GM18526 (cell line): ENCODE data around the gene FOSL2.

Experiments
- POLR2A ChIP-seq: IDR thresholded peaks from 3 replicates; pipeline ENCODE4 v1.6.1; 2011; ENCODE audit not compliant: insufficient read length; ENCODE audit errors: extremely low read depth

The FOSL2 gene

GRCh38 chr2:28434600-28434989, 41.9 kb downstream of the FOSL2 start:
- no peak for TF ChIP-seq POLR2A

DNA sequence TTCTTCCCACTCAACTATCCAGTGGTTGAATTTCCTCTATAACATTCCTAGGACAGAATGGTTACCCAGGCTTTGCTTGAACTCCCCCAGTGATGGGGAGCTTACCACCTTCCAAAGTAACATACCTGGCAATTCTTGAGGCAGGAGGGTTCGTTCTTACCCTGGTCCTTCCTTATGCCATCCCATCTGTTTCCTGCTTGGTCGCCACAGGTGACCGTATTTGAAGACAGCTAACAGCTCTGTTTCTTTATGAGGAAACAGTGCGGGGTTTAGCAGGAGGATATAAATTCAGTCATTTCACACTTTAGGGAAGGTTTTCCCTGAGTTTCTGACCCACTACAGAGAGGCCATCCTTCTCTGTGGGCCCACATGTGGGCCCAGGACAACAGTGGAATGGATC, 42.6 kb downstream of the FOSL2 start:
- no peak for TF ChIP-seq POLR2A

DNA sequence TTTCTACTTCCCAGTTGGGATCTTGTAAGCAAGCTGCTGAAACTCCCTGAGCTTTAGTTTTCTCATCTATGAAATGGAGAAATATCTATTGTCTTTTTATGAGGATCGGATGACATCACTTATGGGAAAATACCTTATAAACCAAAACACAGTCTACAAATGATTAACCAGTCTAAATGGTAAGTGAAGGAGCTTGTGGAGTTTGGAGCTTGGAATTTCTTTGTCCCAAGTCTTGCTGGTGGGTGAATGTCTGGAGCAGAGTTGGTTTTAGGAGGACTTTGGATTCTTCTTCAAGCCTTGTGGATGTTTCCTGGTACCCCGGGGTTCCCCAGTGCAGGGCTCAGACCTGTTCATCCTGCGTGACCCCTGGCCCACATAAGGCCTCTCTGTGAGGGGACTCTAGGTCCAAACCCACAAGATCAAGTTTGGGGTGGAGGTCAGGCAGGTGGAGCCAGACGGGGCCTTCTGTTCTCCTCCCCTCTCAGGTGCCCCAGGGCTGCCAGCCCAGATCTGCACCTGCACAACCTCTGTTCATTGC, 43.2 kb downstream of the FOSL2 start:
- TF ChIP-seq POLR2A, result no peak

DNA sequence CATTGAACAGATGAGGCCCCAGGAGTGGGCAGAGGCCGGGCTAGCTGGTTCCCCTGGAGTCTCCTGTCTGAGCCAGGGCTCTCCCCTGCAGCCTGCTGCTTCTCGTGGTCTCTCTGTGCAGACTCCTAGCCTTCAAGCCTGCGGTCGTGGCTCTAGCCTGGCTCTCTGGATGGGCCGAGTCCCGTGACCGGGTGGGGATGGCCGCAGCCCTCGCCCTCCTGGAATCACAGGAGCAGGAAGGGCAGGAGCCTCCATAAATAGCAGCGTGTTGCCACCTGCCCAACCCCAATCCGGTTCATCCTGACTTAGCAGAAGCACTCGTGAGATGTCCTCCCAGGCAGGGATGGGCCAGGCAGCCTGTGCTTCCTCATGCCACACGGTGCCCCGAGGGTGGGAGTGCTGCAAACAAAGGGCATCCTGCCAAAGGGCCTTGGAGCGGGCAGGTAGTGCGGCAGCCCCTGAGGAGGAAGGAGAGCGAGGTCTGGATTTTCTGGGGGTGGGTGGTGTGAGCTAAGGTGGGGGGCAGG, 43.9 kb downstream of the FOSL2 start:
- TF ChIP-seq POLR2A, result no peak

- TF ChIP-seq POLR2A, result no peak
Measured at GRCh38 chr2:28437149-28437835, 44.6 kb downstream of the FOSL2 start.

DNA sequence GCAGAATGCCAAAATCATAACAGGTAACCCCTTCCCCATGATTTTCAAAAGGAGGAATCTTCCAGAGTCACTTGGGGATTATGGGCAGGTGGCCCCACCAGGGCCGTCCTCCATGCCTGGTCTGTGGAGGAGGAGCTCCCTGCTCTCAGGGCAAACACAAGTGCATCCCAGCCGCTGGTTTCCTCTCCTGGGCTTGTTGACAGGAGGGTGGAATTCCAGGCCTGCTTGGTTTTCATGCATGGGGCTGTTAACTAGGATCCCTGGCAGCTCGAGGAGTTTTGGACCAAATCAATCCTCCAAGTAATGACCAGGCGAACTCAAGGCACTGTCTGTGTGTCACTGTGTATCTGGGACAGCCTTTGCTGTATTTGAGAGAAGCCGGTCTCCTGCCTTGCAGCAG, 45.3 kb downstream of the FOSL2 start:
- no peak for TF ChIP-seq POLR2A

GRCh38 chr2:28438532-28439063, 45.9 kb downstream of the FOSL2 start:
- no peak for TF ChIP-seq POLR2A

DNA sequence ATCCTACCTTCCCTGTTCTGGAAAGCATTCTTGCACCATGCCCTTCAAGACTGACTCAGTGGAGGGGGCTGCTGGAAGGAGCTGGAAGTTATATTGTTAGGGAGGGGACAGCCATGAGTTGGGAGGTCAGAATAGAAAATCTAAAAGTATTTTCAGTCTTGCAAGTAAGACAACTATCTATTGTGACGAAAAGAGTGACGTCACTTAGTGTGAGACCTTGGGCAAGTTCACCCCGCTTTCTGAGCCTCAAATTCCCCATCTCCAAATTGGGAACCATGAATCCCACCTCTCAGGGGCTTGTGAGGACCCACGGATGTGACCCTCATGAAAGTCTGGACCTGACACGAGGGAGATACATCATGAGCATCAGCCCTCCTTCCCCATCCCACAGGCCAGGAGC, 46.5 kb downstream of the FOSL2 start:
- TF ChIP-seq POLR2A, result no peak

- no peak for TF ChIP-seq POLR2A
Measured at GRCh38 chr2:28439763-28440162, 47.1 kb downstream of the FOSL2 start.

DNA sequence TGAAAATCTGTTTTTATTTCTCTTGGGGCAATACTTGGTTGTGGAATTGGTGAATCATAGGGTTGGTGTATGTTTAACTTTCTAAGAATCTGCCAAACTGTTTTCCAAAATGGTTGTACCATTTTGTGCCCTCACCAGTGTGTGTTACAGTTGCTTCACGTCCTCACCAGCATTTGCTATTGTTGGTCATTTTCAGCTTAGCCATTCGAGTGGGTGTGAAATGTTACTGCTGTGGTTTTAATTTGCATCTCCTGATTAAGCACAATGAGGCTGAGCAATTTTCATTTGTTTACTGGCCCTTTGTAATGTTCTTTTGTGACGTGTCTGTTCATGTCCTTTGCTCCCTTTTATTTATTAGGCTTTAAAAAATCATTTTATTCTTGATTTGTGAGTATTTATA, 49.7 kb downstream of the FOSL2 start:
- TF ChIP-seq POLR2A, result no peak

GRCh38 chr2:28444956-28445355, 52.3 kb downstream of the FOSL2 start:
- no peak for TF ChIP-seq POLR2A

DNA sequence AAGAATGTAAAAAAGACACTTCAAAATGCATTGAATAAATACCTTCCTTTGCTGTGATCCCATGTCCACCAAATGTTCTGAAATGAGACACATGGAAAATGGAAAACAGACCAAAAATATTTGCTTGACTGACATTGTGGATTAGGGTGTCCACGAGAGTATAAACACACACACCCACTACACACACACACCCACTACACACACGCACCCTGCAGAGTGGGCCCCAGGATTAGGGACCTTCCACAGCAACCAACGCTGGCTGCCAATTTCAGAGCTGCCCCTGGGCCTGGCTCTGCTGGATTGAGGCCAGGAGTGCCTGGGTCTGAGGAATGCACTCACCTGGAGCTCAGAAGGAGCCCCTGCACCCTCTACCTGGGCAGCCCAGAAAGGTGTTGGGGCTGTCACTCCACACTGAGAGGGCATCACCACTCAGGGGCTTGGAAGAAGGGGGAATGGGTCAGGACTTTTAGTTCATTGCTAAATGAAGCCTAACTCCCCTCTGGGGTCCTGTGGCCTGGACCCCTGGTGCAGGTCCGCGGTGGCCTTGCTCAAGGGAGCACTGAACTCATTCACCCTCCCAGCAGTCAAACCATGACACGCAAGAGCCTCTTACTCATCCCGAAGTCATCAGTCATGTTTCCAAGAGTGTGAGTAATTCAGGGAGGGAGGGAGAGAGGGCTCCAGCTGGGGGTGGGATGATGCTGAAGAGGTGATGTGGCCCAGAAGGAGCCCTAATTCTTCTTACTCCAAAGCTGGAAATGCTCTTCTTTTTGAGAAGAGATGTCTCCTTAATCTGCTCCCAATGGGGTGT, 53.0 kb downstream of the FOSL2 start:
- TF ChIP-seq POLR2A, result no peak

GRCh38 chr2:28446531-28446930, 53.9 kb downstream of the FOSL2 start:
- TF ChIP-seq POLR2A, result no peak

GRCh38 chr2:28447086-28447485, 54.4 kb downstream of the FOSL2 start:
- no peak for TF ChIP-seq POLR2A

DNA sequence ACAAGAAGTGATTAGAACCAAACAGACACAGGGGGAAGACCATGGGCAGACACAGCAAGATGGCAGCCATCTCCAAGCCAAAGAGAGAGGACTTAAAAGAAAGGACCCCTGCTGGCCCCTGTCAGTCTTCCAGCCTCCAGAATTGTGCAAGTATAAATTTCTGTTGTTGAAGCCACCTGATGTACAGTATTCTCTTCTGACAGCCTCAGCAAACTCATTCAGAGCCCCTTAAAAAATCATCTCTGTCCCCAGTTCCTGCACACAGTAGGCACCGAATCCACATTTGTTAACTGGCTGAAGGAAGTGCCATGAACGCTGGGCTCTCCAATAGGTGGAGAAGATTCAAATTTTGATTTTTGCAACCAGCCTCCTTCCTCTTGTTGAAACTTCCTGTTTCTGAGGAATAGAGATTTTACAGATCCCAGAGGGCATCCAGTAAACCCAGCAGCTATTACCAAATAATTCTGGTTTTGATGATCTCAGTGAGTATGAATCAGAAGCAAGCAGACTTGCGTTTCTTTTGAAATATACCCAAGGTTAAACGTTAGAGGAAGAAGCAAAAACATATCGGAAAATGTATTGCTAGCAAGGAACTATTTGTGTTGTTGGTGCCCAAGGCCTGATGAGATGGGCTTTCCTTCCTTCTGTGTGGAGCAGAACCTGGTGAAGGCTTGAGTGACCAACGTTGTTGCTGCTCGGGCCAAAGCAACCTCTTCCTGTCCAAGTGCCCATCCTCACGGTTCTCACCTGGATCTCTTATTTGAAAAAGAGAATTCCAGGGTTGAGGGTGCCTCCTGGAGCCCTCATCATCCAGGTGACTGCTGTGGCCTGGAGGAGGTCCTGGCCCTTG, 55.5 kb downstream of the FOSL2 start:
- TF ChIP-seq POLR2A, result no peak
